Heart right ventricle (tissue), 16 donors: ENCODE results near the gene ARHGDIB. TPM values are rescaled to one million over a fixed set of nuclear protein-coding genes. Genes with fewer than 3 reads are reported as not detected.
A peak's percentile ranks its signal among the peaks of the same experiment; 100 is the strongest.

Experiments used
- ATAC-seq, 8 donors: fragments of 200-7000 bp; cut with Tn5 transposase; one replicate each; pipeline ENCODE4 v1.9.1; 2020; ENCODE audit warnings: mild to moderate bottlenecking in 8 of 8, moderate library complexity in 8 of 8, moderate number of reproducible peaks in 1 of 8
- DNase-seq, 2 donors: peaks; one replicate each; pipeline ENCODE4 v3.0.0-alpha.2; 2020
- H3K27ac ChIP-seq, 10 donors: fragments of 200-600 bp; sonication (generic) in 2 of 10; one replicate each; pipeline versions ENCODE4 v1.5.0 to v1.8.0; 2020 to 2022; ENCODE audit warnings: mild to moderate bottlenecking in 3 of 10
- H3K27me3 ChIP-seq, 7 donors: fragments of 200-600 bp; one replicate each; pipeline ENCODE4 v1.8.0; 2021 to 2022; ENCODE audit warnings: mild to moderate bottlenecking in 2 of 7
- H3K36me3 ChIP-seq, 9 donors: fragments of 200-600 bp; sonication (generic) in 1 of 9; one replicate each; pipeline versions ENCODE4 v1.5.0 to v1.8.0; 2020 to 2022; ENCODE audit warnings: mild to moderate bottlenecking in 2 of 9
- H3K4me1 ChIP-seq, 9 donors: fragments of 200-600 bp; sonication (generic) in 1 of 9; one replicate each; pipeline versions ENCODE4 v1.5.0 to v1.8.0; 2020 to 2022; ENCODE audit warnings: mild to moderate bottlenecking in 4 of 9
- H3K4me3 ChIP-seq, 10 donors: fragments of 200-600 bp; sonication (generic) in 2 of 10; one replicate each; pipeline versions ENCODE4 v1.5.0 to v1.8.0; 2020 to 2022; ENCODE audit warnings: mild to moderate bottlenecking in 7 of 10, moderate library complexity in 2 of 10
- H3K9me3 ChIP-seq, 11 donors: fragments of 200-600 bp in 10 of 11; sonication (generic) in 2 of 11; one replicate each; pipeline versions ENCODE4 v1.5.0 to v1.8.0; 2013 to 2022; ENCODE audit warnings: mild to moderate bottlenecking in 2 of 11, control low read depth in 1 of 11, moderate library complexity in 1 of 11
- WGBS, 2 donors: extraction: QIAGEN DNeasy Blood & Tissue Kit; methylation state at CpG; one replicate each; pipeline ENCODE4 v1.1.7; 2013; ENCODE audit warnings: inconsistent platforms in 1 of 2; 5-methylcytosine and 5-hydroxymethylcytosine counted together
- intact Hi-C, 10 donors: fragments of 100-400 bp; cut with DNase I; formaldehyde crosslinking; loops; one replicate each; pipeline versions ENCODE4 v1.11.1 to v1.14.2; 2022
- polyA plus RNA-seq, 2 donors: library from polyadenylated mRNA; stranded (reverse); fragments of 200-250 nt; gene quantifications; one replicate each; pipeline ENCODE4 v1.2.3, GENCODE V29; 2013
- total RNA-seq, 10 donors: library from RNA; stranded (reverse); fragmentation: NEBNext Ultra II Directional in 3 of 10; extraction: Animal tissue kit (Norgen Biotek cat#: 25700) in 3 of 10; gene quantifications; one replicate each; pipeline versions ENCODE4 v1.2.1 to v1.2.4, GENCODE V29; 2021 to 2023
- TF ChIP-seq, protein P1 (sequence below), 9 donors: fragments of 200-600 bp; sonication (generic) in 2 of 9; IDR thresholded peaks; one replicate each; pipeline versions ENCODE4 v1.5.0 to v1.8.0; 2021 to 2022; ENCODE audit warnings: antibody characterized with exemption in 9 of 9, mild to moderate bottlenecking in 5 of 9, moderate library complexity in 1 of 9
- donor health status: Arrhythmogenic right ventricular cardiomyopathy.
- donor health status: ischemic (EF 13 %, LVEDD 7.1; RV severe dilation, severe dysfunction).
- donor health status: healthy with polysubstance abuse.
- donor health status: DM: no; HTN: yes; CAD: no.
- donor health status: DM: no; HTN: no; CAD: no.
- donor health status: ischemic (EF 25% LVEDD 6.9; RV normal size, moderate dysfunction).
- donor health status: ischemic (EF 25% LVEDD 5.7; RV mildly dilated, moderate dysfunction).
- donor health status: healthy.
- donor health status: DM: yes; HTN: yes; CAD: no.
- donor health status: Ischemic cardiomyopathy.
- donor health status: ischemic (EF 35%, LVEDD 5.7; RV mildly dilated, moderate dysfunction).
- donor health status: nonischemic (EF 11% LVEDD 7.7; RV severe dilation, severe dysfunction).
- donor health status: DM: yes; HTN: yes; CAD: no.
- donor health status: PGD.
- donor health status: ischemic (EF 29% LVEDD 5.4; RV normal size, mild dysfunction).
- donor health status: nonischemic (EF 23%, LVEDD 6.1; RV moderate dilation, normal function).

ARHGDIB gene
- total and polyA plus RNA-seq, 12 donors = 28.1 to 150 (median 45.4) TPM

- intact Hi-C loops = loop anchor here in 4 of 10 donors (2.0 to 10.0 kb wide), 6 partner anchors 30 to 101 kb away; no protein-coding TSS in a partner anchor
- 9% methylated on average over 3 of the region's 3 CpGs for WGBS, 2 donors
Measured at GRCh38 chr12:14948672-14949071, 12.7 kb downstream of the ARHGDIB start.

GRCh38 chr12:14946861-14947260 is 14.5 kb downstream of the ARHGDIB start:
- DNase-seq = no peak

More at GRCh38 chr12:14948672-14949071, 12.7 kb downstream of the ARHGDIB start:
- peak; percentile 83 to 90 (median 86) for ATAC-seq
- Histone ChIP-seq H3K27me3 (no peaks in the 10 kb centered on the region), H3K9me3 (no peaks in the 10 kb centered on the region), H3K36me3 (peaks cover 0 to 69% (median 16%) of the 10 kb centered on the region in 9 donors), H3K27ac (peak overlapping the region; percentile 30 to 95 (median 80)), H3K4me1 (peaks cover 8 to 79% (median 55%) of the 10 kb centered on the region in 9 donors), H3K4me3 (peak overlapping the region in 1 of 10 donors; percentile 35)
- TF ChIP-seq, protein P1, sequence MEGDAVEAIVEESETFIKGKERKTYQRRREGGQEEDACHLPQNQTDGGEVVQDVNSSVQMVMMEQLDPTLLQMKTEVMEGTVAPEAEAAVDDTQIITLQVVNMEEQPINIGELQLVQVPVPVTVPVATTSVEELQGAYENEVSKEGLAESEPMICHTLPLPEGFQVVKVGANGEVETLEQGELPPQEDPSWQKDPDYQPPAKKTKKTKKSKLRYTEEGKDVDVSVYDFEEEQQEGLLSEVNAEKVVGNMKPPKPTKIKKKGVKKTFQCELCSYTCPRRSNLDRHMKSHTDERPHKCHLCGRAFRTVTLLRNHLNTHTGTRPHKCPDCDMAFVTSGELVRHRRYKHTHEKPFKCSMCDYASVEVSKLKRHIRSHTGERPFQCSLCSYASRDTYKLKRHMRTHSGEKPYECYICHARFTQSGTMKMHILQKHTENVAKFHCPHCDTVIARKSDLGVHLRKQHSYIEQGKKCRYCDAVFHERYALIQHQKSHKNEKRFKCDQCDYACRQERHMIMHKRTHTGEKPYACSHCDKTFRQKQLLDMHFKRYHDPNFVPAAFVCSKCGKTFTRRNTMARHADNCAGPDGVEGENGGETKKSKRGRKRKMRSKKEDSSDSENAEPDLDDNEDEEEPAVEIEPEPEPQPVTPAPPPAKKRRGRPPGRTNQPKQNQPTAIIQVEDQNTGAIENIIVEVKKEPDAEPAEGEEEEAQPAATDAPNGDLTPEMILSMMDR (IDR thresholded peaks at IDR 0.05) = no peak
- DNase-seq = peak in 1 of 2 donors; percentile 44

DNA sequence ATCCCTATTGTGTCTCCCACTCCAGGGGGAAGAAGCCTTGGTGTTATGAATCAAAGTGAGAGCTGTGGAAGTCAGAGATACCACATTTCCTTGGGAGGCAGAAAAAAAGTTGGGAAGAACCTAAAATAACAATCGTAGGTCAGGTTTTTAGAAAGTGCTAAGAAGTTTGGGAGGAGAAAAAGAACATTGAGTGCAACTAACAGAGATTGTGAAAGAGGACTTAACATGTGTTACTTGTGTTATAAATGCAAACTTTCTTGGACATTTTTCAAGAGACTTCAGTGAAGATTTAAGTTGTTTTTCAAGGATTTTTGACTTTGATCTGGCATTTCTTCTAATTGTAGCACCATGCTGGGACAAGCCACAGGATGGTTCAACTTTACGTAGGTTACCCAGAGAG is 15.2 kb downstream of the ARHGDIB start:
- WGBS, 2 donors = 83 to 91% methylated on average over 2 of the region's 2 CpGs

More at GRCh38 chr12:14946861-14947260, 14.5 kb downstream of the ARHGDIB start:
- TF ChIP-seq, protein P1 (IDR thresholded peaks at IDR 0.05) = no peak
- Histone ChIP-seq H3K27me3 (no peaks in the 10 kb centered on the region), H3K36me3 (peaks cover 0 to 87% (median 17%) of the 10 kb centered on the region in 9 donors), H3K4me1 (peaks cover 8 to 61% (median 37%) of the 10 kb centered on the region in 9 donors), H3K9me3 (no peaks in the 10 kb centered on the region), H3K4me3 (no peak overlapping the region), H3K27ac (peak overlapping the region in 2 of 10 donors; percentile 3 to 95)
- no peak for ATAC-seq
- 92 to 93% methylated on average over 1 of the region's 1 CpG for WGBS, 2 donors
- intact Hi-C loops = loop anchor here in 3 of 10 donors (5.0 to 10.0 kb wide), 5 partner anchors 35 to 100 kb away; no protein-coding TSS in a partner anchor

DNA sequence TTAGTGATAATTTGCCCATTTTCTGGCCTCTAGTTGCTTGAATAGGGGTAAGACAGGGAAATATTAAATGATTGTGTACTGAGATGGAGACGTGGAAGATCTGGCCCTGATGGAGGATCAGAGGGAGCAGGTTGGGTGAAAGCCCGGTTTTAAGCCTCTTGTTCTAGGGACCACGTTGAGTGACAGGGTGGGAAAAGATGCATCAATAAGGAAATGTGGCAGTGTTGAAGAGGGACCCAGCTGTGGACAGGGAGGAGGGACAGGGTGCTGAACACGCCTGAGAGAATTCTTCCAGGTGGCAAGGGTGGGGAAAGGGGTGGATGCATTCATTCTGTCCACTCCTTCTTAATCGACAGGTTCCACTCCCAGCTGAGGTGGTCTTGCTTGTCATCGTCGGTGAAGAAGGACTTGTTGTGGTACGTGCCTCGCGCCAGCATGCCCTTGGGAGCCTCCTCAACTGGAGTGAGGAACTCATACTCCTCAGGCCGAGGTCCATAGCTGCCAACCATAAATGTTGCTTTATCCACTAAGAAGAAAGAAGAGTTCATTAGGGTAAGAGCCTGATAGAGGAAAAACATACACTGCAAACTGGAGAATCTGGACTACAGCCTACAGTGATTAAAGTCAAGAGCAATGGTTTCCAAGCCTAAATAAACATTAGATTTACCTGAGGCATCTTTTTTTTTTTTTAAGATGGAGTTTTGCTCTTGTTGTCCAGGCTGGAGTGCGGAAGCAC is 19.0 kb downstream of the ARHGDIB start:
- ATAC-seq = no peak
- peaks cover 0 to 66% (median 14%) of the 10 kb centered on the region in 9 donors for H3K36me3 ChIP-seq
- intact Hi-C loops = loop anchor here in 1 of 10 donors (10.0 kb wide), 1 partner anchor 52 kb away; no protein-coding TSS in a partner anchor
- no peak overlapping the region for H3K27ac ChIP-seq
- WGBS, 2 donors = 86 to 87% methylated on average over 12 of the region's 12 CpGs
- peaks cover 0 to 4% (median 0%) of the 10 kb centered on the region in 11 donors for H3K9me3 ChIP-seq
- no peak for DNase-seq
- peaks cover 0 to 22% (median 0%) of the 10 kb centered on the region in 9 donors for H3K4me1 ChIP-seq
- TF ChIP-seq, protein P1 (IDR thresholded peaks at IDR 0.05) = no peak
- H3K4me3 ChIP-seq = no peak overlapping the region
- H3K27me3 ChIP-seq = no peaks in the 10 kb centered on the region

More for the DNA sequence above, 15.2 kb downstream of the ARHGDIB start:
- Histone ChIP-seq H3K36me3 (peaks cover 0 to 94% (median 24%) of the 10 kb centered on the region in 9 donors), H3K4me1 (peaks cover 8 to 54% (median 30%) of the 10 kb centered on the region in 9 donors), H3K9me3 (no peaks in the 10 kb centered on the region), H3K4me3 (no peak overlapping the region), H3K27ac (peak overlapping the region in 3 of 10 donors; percentile 1 to 95 (median 3)), H3K27me3 (no peaks in the 10 kb centered on the region)
- TF ChIP-seq, protein P1 (IDR thresholded peaks at IDR 0.05) = no peak
- ATAC-seq = no peak
- intact Hi-C loops = loop anchor here in 3 of 10 donors (5.0 to 10.0 kb wide), 5 partner anchors 34 to 99 kb away; no protein-coding TSS in a partner anchor
- DNase-seq = no peak
